IPS-18c (cell line): Measurements from ENCODE around the gene KLK6.
"Not testable (repeated sequence)": the region's sequence is repeated elsewhere in the genome, so short reads cannot be mapped to it uniquely, and the experiment has no call there.

ENCODE experiments used
- H3K4me3 ChIP-seq: 2 replicates; pipeline ENCODE4 v1.7.0; 2013; ENCODE audit warnings: low read depth, mild to moderate bottlenecking, low read length, moderate library complexity; ENCODE audit not compliant: insufficient read depth
- H3K9me3 ChIP-seq: one replicate; pipeline ENCODE4 v1.6.1; 2013; ENCODE audit warnings: mild to moderate bottlenecking, low read length, moderate library complexity; ENCODE audit not compliant: control insufficient read depth, insufficient read depth

The KLK6 gene

GRCh38 chr19:50969810-50970209, 419 bp upstream of the KLK6 start:
- not testable (repeated sequence) for H3K4me3 ChIP-seq, H3K9me3 ChIP-seq

- H3K9me3 ChIP-seq = peaks cover 2% of the 10 kb centered on the region
- no peak overlapping the region; the same call in 1 of the 2 replicates for H3K4me3 ChIP-seq
Measured at GRCh38 chr19:50968716-50969412, 527 bp downstream of the KLK6 start.

GRCh38 chr19:50967929-50968715, 1.3 kb downstream of the KLK6 start:
- peaks cover 2% of the 10 kb centered on the region for H3K9me3 ChIP-seq
- H3K4me3 ChIP-seq = no peak overlapping the region

- no peak overlapping the region for H3K4me3 ChIP-seq
- no peaks in the 10 kb centered on the region for H3K9me3 ChIP-seq
Measured at GRCh38 chr19:50964266-50964665, 5.1 kb downstream of the KLK6 start.

GRCh38 chr19:50963381-50963780, 6.0 kb downstream of the KLK6 start:
- no peak overlapping the region for H3K4me3 ChIP-seq
- H3K9me3 ChIP-seq = no peaks in the 10 kb centered on the region

GRCh38 chr19:50962245-50962644, 7.1 kb downstream of the KLK6 start:
- no peak overlapping the region for H3K4me3 ChIP-seq
- H3K9me3 ChIP-seq = no peaks in the 10 kb centered on the region

GRCh38 chr19:50959731-50960500, 9.5 kb downstream of the KLK6 start:
- H3K4me3 ChIP-seq = no peak overlapping the region
- H3K9me3 ChIP-seq = no peaks in the 10 kb centered on the region

GRCh38 chr19:50957587-50957986, 11.8 kb downstream of the KLK6 start:
- H3K4me3 ChIP-seq = no peak overlapping the region
- no peaks in the 10 kb centered on the region for H3K9me3 ChIP-seq

- Histone ChIP-seq H3K9me3 (no peaks in the 10 kb centered on the region), H3K4me3 (no peak within 1 kb of the TSS; the same call in 1 of the 2 replicates)
Measured at GRCh38 chr19:50952910-50953309, 16.5 kb downstream of the KLK6 start, which contains the start of gene KLK5. Gene KLK5 (minus strand): TSS chr19:50953038. CDS start chr19:50952657, 381 bp downstream.

GRCh38 chr19:50949861-50950260, 19.5 kb downstream of the KLK6 start:
- Histone ChIP-seq H3K4me3 (no peak overlapping the region), H3K9me3 (no peaks in the 10 kb centered on the region)

GRCh38 chr19:50947123-50947522, 22.3 kb downstream of the KLK6 start:
- Histone ChIP-seq H3K9me3 (no peaks in the 10 kb centered on the region), H3K4me3 (no peak overlapping the region)

GRCh38 chr19:50944795-50945194, 24.6 kb downstream of the KLK6 start:
- no peak overlapping the region for H3K4me3 ChIP-seq
- no peaks in the 10 kb centered on the region for H3K9me3 ChIP-seq

- no peak overlapping the region for H3K4me3 ChIP-seq
Measured at GRCh38 chr19:50943074-50943828, 26.1 kb downstream of the KLK6 start.

GRCh38 chr19:50939596-50939995, 29.8 kb downstream of the KLK6 start:
- H3K9me3 ChIP-seq = no peaks in the 10 kb centered on the region
- no peak overlapping the region for H3K4me3 ChIP-seq

More at GRCh38 chr19:50943074-50943828, 26.1 kb downstream of the KLK6 start:
- no peaks in the 10 kb centered on the region for H3K9me3 ChIP-seq

GRCh38 chr19:50933640-50934039, 35.8 kb downstream of the KLK6 start:
- no peaks in the 10 kb centered on the region for H3K9me3 ChIP-seq
- H3K4me3 ChIP-seq = no peak overlapping the region

GRCh38 chr19:50932690-50933083, 36.7 kb downstream of the KLK6 start:
- no peak overlapping the region for H3K4me3 ChIP-seq

More at GRCh38 chr19:50932690-50933083, 36.7 kb downstream of the KLK6 start:
- H3K9me3 ChIP-seq = no peaks in the 10 kb centered on the region
